NCI-H460 (cell line): Measurements from ENCODE around the gene GCFC2. TPM values are rescaled to one million over a fixed set of nuclear protein-coding genes. Genes with fewer than 3 reads are reported as not detected.
"Not testable (repeated sequence)": the region's sequence is repeated elsewhere in the genome, so short reads cannot be mapped to it uniquely, and the experiment has no call there.

ENCODE experiments used
- DNase-seq: peaks from one replicate; pipeline ENCODE4 v3.0.0-alpha.2; 2016; ENCODE audit warnings: low read depth; ENCODE audit errors: extremely low read depth
- polyA plus RNA-seq: library from polyadenylated mRNA; depleted of rRNA; stranded (reverse); fragments of >200 nt; gene quantifications from 2 replicates; pipeline ENCODE4 v1.2.3, GENCODE V29; 2014; cell fraction: nucleus; rRNA removed
- total RNA-seq: library from RNA; depleted of rRNA; stranded (reverse); fragments of >200 nt; shearing (Covaris generic); gene quantifications from 2 replicates; pipeline ENCODE4 v1.2.3, GENCODE V29; 2014; rRNA removed

The GCFC2 gene
- total RNA-seq, result 34.8 and 44.3 TPM in 2 replicates
- 56.6 and 69.2 TPM in 2 replicates for polyA plus RNA-seq

DNA sequence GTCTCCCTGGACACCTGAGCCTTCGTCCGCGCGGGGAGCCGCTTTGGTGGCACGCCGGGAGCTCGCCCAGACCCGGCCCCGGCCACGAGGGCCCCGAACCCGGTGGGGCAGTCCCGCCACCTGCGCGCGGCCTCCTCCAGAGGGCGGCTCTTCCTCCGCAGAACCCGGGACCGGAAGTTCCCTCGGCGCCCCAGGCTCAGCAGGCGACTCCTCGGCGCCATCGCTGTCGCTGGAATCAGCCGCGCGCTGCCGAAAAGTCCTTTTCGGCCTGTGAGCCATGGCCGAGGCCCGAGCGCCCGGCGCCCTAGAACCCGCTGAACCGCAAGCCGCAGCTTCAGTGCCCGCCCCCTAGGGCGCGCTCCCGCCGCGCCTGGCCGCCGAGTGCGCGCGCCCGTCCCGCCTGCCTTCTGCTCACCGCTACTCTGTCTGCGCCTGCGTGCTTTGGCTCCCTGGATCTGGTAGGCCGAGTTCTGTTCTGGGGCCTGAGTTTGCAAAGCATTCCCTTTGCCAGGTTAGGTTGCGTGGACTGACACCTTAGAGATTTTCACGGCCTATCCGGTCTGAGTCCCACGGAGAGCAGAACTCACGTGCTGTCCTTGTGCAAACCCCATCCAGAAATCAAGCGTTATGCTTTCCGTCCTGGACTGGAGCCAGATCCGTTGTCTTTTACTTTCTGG is at the start of gene GCFC2:
Gene GCFC2, minus strand, starts transcription at position 339 of the 677 bp plus-strand sequence. Its CDS starts 60 bp downstream, at position 279.
- peak; percentile 83 for DNase-seq

DNA sequence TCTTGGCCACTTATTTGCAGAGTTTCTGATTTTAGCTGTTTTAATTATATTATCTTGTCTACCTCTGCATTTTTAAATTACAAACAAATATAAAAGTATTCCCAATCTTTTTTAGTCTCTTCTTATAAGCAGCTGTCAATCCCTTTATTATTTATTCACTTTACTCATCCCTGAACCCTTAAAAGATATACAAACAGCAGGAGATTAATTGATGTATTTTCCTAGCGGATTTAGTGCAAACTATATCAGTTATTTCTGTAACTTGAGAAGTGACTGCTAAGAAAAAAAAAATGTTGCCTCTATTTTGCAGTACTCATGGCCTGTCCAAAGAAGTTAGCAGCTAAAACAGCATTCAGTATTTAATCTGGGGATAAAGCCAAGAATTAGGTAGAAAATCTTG is 42.1 kb upstream of the GCFC2 start:
- DNase-seq, result no peak

DNA sequence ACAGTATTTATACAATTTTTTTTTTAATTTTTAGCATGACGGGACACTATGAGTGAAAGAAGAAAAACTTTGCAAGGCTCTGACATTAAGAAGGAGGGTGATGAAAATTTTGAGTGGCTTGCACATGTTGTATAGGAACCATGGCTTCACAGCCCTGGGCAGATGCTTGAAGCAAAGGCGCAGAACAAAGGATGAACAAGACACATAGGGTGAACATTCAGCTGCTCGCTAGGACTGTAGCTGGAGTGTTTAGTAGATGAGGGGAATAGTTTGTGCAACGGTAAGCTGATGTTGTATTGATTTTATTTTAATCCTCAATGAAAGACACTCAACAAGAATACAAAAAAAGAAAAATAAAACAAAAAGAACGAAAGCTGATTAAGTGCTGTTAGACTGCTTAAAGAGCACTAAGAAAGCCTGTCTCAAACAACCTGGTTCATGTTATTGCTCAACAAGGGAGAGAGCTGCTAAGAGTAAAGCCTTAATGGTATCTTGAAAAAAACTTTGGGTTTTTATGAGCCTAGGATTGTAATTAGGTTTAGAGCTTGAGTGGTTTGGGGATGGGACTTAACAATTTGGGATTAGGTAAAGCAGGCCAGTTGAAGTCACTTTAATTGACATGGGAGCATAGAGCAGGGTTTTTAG is 41.2 kb upstream of the GCFC2 start:
- no peak for DNase-seq

DNA sequence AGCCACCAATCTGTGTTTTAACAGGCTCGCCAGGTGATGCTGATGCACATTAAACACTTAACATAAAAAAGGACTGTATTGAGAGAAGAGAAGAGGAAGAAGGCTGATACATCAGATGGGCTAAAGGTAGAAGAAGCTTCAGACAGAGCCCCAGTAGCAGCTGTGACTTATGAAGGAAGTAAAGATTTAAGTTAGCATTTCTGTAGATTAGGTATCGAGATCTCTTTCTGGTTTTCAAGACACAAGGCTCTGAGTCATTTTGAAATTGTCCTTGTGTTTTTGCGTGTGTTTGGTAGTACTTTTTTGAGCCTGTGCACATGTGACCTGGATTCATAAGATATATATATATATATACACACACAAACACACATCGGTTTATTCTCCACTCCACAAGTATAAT is 40.6 kb upstream of the GCFC2 start:
- no peak for DNase-seq

DNA sequence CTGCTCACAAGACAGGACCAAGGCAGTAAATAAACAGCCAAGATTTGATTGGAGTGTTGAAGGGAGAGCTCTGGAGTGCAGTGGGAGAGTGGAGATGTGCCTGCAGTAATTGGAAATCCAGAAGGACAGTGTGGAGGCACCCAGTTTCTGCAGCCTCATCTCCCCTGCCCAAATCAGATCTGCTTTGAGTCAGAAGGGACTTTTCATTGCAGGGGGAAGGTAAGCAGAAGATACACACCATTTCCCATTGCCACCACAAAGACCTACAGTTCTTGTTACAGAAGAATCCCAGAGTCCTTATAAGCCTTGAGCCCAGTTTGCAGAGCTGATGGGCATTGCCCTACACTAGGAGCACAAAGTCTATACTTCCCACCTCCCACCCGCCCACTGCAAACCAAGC is 27.2 kb upstream of the GCFC2 start:
- DNase-seq, result no peak

DNA sequence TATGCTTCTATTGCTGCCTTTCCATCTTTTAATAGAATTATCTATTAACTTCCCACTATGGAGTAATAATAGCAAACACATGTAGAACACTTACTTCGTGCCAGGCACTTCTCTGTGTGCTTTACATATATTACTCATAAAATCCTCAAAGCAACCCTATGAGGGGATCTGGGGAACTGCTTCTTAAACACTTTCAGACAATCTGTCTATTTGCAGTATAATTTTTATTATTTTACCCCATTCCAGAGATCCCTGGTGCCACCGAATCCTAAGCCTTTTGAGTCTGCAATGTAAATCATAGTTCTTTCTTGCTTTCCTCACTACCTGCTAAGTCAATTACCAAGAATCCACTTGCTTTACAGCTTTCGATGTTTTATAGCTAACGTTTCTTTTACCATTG is 25.6 kb upstream of the GCFC2 start:
- DNase-seq, result no peak

DNA sequence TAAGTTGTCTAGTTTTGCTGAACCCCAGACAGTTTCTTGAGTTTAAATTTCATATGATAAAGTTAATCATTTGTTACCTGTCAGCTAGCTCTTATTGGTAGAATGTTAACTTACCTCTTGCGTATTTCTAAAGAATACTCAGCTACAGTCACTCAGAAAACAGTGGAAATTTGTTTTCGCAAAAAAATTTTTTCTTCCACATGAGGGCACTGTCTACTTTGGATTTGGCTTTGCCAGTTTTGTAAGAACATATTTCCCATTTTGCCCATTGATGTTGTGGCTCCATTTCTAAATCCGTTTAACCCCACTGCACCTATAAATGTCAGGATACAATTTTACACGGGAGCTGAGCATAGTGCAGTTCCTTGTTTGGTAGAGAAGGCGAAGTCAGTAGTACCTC is 19.1 kb upstream of the GCFC2 start:
- no peak for DNase-seq

DNA sequence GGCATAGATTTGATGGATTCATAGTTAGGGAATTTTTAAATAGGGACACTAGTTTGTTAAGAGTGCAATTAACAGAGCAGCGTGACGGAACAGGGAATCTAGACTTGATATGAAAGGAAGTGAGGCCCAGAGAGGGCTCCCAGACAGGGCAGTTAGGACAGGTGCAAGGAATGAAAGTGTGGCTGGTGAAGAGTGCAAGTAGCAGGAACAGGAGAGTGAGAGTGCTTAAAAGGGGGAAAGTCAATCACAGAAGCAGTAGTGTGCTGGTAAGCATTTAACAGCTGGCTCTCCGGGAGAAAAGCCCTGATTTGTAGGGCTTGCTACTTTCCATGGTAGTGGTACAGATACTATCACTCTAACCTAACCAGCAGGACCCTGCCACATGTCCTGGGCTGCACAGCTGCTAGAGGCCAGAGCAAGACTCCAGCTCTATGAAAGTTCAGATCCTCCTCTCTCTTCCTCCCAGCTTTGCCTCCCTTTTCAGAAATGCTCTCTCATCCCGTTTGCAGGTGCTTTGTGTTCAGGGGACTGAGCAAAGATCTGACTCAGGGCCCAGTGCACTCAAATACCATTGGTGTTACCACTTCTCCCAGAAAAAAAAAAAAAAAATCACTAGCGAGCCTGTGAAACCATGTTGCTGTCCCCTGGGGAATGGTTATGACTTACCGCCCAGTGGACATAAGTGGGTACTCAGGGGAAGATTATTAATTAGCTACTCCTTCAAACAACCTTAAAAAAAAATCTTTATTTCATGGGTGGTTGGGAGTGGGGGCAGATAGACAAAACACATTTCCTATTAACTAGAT is 18.1 kb upstream of the GCFC2 start:
- no peak for DNase-seq

DNA sequence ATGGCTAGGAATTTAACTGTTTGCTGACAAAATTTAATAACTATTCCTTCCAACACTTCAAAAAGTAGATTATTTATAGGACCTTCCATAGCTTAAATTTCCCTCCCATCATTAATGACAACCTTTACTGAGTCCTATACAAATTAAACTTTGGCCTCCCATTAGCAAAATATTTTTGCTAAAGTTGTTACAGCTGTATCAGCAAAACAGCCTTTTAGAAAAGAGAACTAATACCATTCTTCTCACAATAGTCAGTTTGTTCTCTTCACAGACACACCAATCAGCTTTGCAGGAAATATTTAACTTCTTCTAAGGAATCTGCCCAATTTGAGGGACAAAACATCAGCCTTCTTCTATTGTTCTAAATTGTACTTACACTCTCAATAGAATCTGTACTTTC is 12.0 kb upstream of the GCFC2 start:
- DNase-seq, result no peak

DNA sequence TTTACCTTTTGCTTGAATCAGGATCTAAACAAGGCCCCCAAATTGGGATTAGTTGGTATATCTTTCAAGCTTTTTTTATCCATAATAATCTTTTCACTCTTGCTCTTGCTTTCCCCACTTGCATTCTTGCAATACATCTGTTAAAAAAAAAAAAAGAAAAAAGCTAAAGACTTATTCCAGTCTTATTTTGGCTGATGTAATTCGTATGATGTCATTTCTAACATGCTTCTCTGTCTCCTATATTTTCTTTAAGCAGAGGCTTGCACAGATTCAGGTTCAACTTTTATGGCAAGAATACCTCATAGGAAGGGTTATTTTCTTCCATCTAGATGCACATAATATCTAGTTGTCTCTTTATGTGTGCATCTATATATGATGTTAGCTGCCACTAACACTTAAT is 9.8 kb upstream of the GCFC2 start:
- no peak for DNase-seq

DNA sequence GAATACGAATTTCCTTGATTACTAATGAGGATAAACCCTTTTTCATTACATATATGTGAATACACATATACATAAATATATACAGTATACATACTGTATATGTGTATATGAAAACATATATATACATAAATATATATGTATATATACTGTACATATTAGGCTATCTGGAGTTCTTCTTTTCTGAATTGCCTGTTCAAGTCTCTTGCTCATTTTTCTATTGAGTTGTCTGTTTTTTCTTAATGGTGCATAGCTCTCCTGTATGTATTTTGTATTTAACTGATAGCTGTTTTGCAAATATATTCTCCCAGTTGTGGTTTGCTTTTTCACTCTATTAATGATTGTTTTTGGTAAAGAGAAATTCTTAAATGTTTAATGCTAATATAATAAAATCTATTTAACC is 8.9 kb upstream of the GCFC2 start:
- no peak for DNase-seq

DNA sequence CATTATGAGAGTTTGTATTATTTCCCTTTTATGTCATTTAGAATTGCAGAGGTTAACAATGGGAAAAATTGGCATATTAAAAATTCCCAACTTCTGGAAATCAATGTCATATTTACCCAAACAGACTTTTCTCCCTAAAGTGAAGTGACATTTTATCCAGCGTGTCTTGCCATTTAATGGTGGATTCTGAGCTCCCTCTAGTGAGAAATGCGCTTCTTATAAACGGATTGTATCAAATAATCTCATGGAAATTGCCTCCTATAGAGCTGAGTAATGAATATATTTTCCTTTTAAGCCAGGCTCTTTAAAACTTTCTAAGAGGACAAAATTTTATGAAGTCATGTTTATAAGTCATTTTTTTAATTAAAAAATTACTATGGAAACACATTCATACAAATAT is 5.7 kb upstream of the GCFC2 start:
- DNase-seq, result peak; percentile 9

DNA sequence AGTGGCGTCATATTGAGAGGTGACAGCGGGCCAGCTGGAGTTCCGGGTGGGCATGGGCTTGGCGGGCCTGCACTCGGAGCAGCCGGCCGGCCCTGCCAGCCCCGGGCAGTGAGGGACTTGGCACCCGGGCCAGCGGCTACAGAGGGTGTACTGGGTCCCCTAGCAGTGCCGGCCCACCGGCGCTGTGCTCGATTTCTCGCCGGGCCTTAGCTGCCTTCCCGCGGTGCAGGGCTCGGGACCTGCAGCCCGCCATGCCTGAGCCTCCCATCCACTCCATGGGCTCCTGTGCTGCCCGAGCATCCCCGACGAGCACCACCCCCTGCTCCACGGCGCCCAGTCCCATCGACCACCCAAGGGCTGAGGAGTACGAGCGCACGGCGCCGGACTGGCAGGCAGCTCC is 875 bp upstream of the GCFC2 start:
- DNase-seq, result not testable (repeated sequence)

DNA sequence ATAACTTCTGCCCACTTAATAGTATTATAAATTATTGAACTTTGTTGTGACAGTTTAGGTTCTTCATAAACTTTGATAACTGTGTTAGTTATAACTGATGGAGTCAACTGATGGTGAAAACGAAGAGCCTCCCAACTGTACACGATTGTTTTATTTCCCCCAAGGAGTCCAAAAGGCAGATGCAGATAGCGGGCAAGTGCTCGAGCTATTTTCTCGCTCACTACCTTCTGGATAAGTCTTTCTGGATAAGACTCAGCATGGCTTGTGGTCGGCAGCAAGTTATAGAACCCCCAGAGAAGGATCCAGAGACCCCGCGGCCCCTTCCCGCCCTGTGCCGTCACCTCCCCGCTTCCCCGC is 517 bp downstream of the GCFC2 start:
- no peak for DNase-seq

DNA sequence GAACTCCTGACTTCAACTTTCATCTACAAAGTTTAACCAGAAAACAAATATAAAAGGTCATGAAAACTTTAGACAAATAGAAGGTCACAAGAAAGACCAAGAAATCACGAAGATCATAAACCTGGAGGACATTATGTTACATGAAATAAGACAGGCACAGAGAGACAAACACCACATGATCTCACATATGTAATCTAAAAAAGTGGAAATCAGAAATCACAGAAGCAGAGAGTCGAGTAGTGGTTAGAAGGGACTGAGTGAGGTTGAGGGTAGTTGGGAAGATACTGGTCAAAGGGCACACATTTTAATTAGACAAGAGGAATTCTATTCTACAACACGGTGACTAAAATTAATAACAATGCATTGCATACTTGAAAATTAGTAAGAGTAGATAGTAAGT is 1.4 kb downstream of the GCFC2 start:
- DNase-seq, result peak; percentile 9

DNA sequence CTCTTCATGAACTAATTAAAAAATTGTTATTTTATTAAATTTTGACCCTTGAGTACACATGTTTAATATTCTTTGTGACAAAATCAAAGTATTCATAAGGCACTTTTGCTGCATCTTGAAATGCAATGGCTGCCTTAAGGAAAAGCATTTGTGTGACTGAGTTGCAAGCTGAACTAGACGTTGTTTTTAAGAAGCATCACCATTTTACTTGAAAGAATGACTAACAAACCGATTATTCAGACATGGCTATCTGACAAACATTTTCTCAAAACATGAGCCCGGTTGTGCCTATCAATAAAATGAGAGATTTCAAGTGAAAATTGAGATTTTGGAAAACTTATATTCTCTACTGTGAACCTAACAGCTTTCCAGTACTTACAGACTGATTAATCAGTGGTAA is 2.8 kb downstream of the GCFC2 start:
- DNase-seq, result no peak

DNA sequence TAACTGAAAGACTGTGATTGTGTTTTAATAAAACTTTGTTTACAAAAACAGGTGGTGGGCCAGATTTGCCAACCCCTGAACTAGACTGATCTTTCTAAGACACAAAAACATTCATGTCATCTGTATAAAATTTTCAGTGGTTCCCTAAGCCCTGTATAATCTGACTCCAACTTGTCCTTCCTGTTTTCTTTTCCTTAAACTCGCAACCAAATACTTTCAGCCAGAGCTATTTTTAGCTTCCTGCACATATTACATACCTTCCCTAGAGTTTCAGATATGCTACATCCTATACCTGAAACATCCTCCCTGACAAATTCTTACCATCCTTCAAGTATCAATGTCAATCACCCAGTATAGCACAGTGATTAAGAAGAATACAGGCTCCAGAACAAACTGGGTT is 4.8 kb downstream of the GCFC2 start:
- no peak for DNase-seq

DNA sequence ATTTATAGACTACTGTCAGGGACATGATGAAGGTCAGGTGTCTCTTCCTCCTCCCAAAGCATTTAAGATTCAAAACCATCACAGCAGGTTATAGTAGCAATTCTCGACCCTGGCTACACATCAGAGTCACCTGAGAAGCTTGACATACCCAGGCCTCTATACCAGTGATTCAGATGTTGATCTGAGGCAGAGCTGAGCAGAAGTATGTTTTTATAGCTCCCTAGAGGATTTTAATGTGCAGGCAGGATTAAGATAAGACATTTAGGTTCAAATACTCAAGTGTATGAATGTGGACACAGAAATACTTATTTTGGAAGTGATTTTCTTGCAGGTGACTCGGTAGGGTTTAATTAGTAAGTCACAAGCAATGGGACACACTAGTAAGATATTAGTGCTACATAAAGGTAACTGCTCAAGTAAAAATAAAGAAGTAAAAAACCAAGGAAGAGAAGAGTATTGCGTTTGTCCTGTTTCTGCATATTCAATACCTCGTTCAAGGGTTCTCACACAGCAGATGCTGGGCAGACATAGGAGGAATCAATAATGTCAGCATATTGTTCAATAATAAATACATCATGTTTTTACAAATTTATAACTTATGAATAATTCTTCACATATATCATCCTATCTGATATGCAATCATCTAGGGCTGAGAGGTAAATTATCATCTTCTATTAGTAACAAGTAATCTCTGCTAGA is 7.0 kb downstream of the GCFC2 start:
- no peak for DNase-seq

DNA sequence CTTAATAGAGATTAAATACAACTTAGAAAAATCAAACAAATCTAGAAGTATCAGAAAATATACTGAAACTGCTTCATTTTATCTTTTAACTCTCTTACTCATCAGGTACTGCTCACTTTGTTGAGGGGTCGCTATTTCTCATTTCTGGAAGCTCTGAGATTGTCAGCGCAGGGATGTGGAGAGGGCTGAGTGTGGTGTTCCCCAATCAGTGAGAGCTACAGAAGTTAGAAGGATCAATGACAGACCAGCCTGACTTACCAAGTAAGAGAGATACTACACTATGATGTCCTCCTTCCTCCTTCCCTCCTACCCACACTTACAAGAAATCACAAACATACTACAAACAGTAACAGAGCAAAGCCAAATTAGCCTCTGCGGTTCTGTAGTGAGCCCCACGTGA is 8.1 kb downstream of the GCFC2 start:
- no peak for DNase-seq

DNA sequence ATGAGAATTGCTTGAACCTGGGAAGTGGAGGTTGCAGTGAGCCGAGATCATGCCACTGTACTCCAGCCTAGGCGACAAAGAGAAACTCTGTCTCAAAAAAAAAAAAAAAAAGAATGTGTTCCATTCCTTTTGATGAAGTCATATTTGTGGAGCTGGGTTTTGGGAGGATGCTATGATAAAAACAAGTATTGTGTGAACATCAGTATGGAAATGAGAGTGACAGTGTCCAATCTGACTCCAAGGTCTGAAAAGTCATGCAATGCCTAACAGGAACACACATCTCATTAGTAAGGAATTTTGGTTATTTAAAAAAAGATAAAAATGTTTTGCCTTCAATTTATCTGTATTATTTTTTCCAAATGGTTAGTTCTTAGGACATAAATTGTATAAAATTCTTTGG is 11.8 kb downstream of the GCFC2 start:
- DNase-seq, result no peak

DNA sequence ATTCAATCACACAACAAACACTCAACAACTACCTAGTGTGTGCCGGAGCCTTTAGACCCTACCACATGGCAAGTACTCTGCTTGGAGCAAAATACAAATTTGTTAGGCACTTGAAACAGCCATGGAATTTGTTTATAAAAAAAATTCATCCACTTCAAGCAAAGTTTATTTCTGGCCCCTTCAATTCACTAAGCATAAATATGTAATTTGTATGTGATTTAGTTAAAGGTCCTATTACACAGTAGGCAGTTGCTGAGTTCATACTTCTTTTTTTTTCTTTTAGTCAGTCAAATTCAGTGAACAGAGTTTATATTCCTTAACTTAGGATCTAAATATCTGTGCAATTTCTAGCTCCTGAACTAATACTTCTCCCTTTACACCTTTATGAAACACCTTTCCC is 22.5 kb downstream of the GCFC2 start:
- no peak for DNase-seq
